Skin of body (tissue), 2 donors: ENCODE measurements around the gene INSM2. TPM values are rescaled to one million over a fixed set of nuclear protein-coding genes. Genes with fewer than 3 reads are reported as not detected.

Source experiments
- DNase-seq: peaks from one replicate; lab custom pipeline; 2025; lab: John Stamatoyannopoulos, UW
- total RNA-seq: library from RNA; depleted of rRNA; stranded (reverse); fragments of >200 nt; gene quantifications from one replicate; pipeline ENCODE4 v1.2.3, GENCODE V29; 2014

INSM2 gene
- total RNA-seq, 1 donor from 2014 or later = not detected

GRCh38 chr14:35543006-35543405 is 9.0 kb downstream of the INSM2 start:
- no peak for DNase-seq

- no peak for DNase-seq
These were observed 15.6 kb downstream of the INSM2 start for GRCh38 chr14:35549551-35549950.

DNA sequence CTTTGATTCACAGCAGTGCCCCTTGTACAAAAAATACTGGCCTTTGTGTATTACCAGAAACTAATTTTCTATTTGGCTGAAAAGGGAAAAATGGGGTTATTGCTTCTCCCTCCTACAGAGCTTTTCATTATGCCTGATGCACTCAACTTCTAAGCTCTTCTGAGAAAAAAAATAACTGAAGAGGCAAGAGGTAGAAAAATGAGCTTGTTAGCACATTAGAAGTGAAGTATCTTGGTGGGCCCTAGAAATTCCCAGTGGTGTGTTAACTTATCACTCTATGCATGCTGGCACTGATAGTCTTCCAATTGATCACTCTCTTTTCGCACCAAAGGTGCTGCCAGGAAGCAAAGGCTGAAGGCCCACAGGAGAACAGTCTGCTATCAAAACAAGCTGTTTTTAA is 17.1 kb downstream of the INSM2 start:
- DNase-seq = no peak

- no peak for DNase-seq
These were observed 19.8 kb downstream of the INSM2 start for GRCh38 chr14:35553808-35554207.

GRCh38 chr14:35556548-35556947 is 22.6 kb downstream of the INSM2 start:
- no peak for DNase-seq

- DNase-seq = no peak
These were observed 23.3 kb downstream of the INSM2 start for GRCh38 chr14:35557221-35557747.

DNA sequence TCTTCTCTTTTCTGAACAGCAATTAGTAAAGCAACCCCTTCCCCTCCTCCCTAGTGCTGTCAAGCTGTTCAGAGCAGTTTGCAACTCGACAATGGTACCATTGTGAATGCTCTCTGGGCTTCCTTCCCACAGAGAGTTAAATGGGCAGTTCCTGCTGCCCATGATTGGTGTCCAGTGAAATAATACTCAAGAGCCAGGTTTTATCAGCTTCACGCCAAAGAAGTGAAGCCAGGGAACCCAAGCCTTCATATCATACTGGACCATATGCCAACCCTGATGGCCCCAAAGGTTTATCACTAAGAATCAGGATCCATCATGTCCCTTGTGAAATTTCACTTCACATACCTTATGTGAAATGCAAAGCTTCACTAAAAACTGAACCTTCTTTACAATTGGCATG is 24.7 kb downstream of the INSM2 start:
- DNase-seq = no peak

DNA sequence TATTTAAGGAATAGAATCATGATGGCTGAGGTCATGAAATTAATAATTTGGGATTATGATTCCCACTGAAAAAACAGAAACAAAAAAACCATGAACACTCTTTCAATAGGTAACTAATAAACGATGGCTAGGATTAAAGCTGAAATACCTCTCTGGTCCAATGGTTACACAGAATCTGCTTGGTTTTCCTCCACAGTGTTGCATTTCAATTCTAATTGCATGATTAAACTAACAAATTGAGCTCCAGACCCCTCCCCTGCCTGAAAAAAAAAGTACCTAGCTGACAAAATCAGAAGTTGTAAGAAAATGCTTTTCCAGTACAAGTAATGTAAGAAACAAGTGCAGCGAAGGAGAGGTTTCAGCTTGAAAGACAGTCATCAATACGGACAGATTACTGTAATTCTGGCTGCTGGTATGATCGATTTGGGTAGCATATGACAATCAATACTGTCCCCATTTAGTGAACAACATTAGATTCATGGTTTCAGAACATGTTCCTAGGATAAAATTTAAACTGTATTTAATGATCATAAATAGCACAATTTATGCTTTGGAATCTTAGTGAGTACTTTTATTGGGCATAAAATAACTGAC is 32.0 kb downstream of the INSM2 start:
- no peak for DNase-seq

GRCh38 chr14:35571598-35571997 is 37.6 kb downstream of the INSM2 start:
- DNase-seq = no peak

GRCh38 chr14:35573911-35574310 is 39.9 kb downstream of the INSM2 start:
- DNase-seq = no peak

- DNase-seq = no peak
These were observed 42.3 kb downstream of the INSM2 start for GRCh38 chr14:35576260-35576659.

DNA sequence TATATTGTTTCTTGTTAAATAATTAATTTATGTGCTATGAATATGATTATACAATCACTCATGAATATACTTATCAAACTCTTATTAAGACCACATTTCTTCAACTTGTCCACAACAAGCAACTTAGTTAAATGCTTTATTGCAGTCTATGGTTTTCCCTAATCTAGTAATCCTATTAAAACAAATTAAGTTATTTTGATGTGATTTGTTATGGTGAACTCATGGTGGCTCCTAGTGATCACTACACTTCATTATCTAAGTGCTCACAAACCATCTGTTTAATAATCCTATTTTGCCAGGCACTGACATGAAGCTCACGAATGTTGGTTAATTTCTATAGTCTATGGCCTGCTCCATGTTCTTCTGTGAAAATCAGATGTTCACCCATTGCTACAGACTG is 42.9 kb downstream of the INSM2 start:
- no peak for DNase-seq

DNA sequence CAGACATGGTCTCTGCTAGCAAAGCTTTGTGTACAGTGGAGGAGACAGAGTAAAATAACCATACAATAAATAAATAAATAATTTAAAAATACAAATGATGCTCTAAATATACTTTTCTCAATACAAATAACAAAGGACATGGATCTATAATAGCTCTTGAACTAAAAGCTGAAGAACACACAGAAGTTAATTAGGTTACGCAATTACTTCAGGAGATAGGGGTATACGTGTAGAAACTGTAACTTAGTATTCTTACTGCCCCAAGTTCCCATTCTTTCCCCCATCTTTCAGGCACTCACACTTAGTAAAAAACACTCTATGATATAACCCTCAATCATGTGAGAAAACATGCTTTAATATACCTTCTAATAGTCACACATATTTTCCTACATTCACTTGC is 44.2 kb downstream of the INSM2 start:
- DNase-seq = no peak

GRCh38 chr14:35578639-35579038 is 44.7 kb downstream of the INSM2 start:
- no peak for DNase-seq

Other genes starting within 250 kb of the INSM2 start
- gene PSMA6, start 241.8 kb upstream of the INSM2 start, total RNA-seq = 108 TPM
- 238 TPM for gene NFKBIA, start 129.4 kb upstream of the INSM2 start, total RNA-seq